Epithelial cell of prostate (primary cell): Measurements from ENCODE around the gene PTPN1.
A peak's percentile ranks its signal among the peaks of the same experiment; 100 is the strongest.
"Not testable (repeated sequence)": the region's sequence is repeated elsewhere in the genome, so short reads cannot be mapped to it uniquely, and the experiment has no call there.

ENCODE experiments used
- DNase-seq: peaks from one replicate; pipeline ENCODE4 v3.0.0-alpha.2; 2011; ENCODE audit warnings: low read depth, low spot score
- H3K27ac ChIP-seq: fragments of 450-650 bp; 2 replicates; pipeline ENCODE4 v1.5.1; 2017; ENCODE audit warnings: mild to moderate bottlenecking

The PTPN1 gene

GRCh38 chr20:50526403-50526989 is 16.3 kb downstream of the PTPN1 start:
- no peak overlapping the region for H3K27ac ChIP-seq
- no peak for DNase-seq

GRCh38 chr20:50527068-50527605 is 17.0 kb downstream of the PTPN1 start:
- no peak overlapping the region for H3K27ac ChIP-seq
- DNase-seq, result no peak

- peak overlapping the region; percentile 11 for H3K27ac ChIP-seq
- no peak for DNase-seq
Observed at GRCh38 chr20:50528129-50528528, 17.9 kb downstream of the PTPN1 start.

DNA sequence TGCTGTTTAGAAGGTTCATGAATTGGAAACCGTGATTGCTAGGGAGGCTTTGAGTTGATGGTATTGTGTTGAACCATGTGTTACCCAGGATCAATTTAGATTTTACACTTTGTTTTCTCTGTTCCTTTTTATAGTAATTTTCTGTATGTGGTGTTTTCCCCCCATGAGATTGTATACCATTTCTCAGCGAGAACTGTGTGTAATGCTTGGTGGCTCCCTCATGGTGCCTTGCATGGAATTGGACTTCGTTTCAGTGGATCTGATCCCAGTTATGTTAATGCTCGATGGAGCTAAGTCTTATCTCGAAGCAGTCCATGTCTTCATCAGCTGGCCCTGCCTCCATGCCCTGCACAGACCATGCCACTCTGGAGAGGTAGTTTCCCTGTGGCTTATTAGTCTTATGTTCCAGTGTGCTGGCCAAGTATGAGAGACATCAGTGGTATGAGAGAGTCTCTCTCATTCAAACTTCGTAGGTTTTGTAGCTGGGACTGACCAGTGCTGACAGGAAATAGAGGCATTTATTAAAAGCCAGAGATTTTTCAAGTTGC is 18.7 kb downstream of the PTPN1 start:
- H3K27ac ChIP-seq, result peak overlapping the region; percentile 11
- DNase-seq, result no peak

DNA sequence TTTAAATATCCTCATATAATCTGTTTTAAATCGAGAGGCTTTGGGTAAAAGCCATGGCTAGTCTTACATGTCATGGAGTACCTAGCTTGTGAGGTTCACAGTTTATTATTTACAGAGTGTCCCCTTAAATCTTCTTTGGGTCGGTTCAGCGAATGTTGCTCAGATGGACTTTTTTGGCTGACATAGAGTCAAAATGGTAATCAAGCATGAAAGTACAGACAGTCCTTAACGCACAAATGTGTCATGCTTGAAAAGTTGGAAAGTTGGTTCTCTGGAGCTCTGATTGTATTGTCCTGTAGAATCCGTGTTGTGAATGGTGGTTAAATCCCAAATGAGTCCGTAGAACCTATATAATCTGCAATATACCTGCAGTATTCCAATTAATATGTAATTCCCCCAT is 22.0 kb downstream of the PTPN1 start:
- H3K27ac ChIP-seq, result no peak overlapping the region
- no peak for DNase-seq

- DNase-seq, result no peak
- H3K27ac ChIP-seq, result no peak overlapping the region
Observed at GRCh38 chr20:50533061-50533460, 22.9 kb downstream of the PTPN1 start.

- H3K27ac ChIP-seq, result no peak overlapping the region
- no peak for DNase-seq
Observed at GRCh38 chr20:50533464-50533863, 23.3 kb downstream of the PTPN1 start.

DNA sequence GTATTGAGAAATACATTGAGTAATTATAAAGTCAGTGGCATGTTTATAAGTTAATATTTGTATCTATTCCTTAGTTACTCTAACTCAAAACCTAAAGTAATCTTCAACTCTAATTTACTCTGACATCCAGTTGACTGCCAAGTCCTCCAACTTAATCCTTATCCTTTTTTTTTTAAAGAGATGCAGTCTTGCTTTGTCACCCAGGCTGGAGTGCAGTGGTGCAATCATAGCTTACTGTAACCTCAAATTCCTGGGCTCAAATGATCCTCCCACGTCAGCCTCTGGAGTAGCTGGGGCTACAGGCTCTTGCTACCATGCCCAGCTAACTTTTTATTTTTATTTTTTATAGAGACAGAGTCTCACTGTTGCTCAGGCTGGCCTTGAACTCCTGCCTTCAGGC is 24.4 kb downstream of the PTPN1 start:
- no peak overlapping the region for H3K27ac ChIP-seq
- no peak for DNase-seq

GRCh38 chr20:50535162-50535561 is 25.0 kb downstream of the PTPN1 start:
- H3K27ac ChIP-seq, result no peak overlapping the region

DNA sequence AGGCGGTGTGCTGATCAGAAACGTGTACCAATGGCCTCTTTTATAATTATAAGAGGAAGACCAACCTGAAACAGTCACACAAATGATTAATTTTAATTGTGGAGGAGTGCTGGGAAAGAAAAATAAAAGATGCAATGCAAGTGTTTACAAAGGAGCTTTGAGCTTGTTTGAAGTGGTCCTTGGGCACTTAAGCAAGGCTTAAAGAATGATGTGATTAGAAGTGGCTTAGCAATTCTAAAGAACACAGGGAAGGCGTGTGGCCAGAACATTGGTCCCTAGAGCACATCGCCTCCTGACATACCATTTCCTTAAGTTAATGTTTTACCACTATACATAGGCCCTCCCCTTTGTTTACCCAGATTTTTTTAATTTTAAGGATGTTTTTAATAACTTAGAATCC is 26.1 kb downstream of the PTPN1 start:
- no peak overlapping the region for H3K27ac ChIP-seq
- no peak for DNase-seq

More at GRCh38 chr20:50535162-50535561, 25.0 kb downstream of the PTPN1 start:
- no peak for DNase-seq

DNA sequence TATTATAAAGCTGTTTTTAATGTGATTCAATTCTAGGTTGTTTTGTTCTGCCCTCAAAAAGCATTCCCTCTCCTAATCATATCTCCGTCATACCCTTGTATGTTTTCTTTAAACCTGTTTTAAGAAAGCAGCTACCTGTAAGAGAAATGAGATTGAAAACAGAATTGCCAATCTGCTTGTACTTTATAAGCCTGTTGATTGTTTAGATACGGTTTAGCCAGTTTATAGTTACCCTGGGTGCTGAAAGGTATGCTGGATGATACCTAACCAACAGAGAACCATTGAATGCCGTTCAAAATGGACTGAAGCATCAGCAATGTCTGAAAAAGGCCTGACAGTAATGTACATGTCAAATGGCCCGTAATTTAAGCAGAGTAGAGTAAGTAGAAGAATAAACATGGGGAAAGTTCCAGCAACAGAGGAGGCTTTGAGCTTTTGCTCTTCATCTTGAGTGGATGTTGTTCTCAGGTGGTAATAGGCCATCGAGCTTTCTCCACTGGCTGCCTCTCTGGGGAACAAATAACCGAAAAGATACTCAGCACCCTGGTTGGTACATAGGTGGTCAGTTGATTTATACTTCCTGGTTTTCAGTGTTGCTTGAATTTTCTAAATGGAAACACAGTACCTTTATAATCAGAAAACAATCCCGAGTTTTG is 27.5 kb downstream of the PTPN1 start:
- DNase-seq, result no peak
- H3K27ac ChIP-seq, result no peak overlapping the region

- no peak for DNase-seq
Observed at GRCh38 chr20:50538276-50538675, 28.1 kb downstream of the PTPN1 start.

DNA sequence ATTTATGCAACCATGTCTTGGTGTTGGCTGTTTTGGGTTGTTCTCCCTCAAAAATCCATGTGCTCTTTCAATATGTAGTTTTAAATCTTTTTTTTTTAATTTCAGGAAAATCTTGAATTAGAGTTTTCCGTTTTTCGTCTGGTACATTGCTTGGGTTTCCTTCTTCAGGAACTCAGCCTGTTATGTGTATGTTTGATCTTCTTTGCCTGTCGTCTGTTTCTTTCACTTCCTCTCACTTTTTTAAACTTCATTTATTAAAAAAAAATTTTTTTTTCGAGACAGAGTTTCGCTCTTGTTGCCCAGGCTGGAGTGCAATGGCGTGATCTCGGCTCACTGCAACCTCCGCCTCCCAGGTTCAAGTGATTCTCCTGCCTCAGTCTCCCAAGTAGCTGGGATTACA is 29.6 kb downstream of the PTPN1 start:
- H3K27ac ChIP-seq, DNase-seq: not testable (repeated sequence)

More at GRCh38 chr20:50538276-50538675, 28.1 kb downstream of the PTPN1 start:
- H3K27ac ChIP-seq, result no peak overlapping the region

DNA sequence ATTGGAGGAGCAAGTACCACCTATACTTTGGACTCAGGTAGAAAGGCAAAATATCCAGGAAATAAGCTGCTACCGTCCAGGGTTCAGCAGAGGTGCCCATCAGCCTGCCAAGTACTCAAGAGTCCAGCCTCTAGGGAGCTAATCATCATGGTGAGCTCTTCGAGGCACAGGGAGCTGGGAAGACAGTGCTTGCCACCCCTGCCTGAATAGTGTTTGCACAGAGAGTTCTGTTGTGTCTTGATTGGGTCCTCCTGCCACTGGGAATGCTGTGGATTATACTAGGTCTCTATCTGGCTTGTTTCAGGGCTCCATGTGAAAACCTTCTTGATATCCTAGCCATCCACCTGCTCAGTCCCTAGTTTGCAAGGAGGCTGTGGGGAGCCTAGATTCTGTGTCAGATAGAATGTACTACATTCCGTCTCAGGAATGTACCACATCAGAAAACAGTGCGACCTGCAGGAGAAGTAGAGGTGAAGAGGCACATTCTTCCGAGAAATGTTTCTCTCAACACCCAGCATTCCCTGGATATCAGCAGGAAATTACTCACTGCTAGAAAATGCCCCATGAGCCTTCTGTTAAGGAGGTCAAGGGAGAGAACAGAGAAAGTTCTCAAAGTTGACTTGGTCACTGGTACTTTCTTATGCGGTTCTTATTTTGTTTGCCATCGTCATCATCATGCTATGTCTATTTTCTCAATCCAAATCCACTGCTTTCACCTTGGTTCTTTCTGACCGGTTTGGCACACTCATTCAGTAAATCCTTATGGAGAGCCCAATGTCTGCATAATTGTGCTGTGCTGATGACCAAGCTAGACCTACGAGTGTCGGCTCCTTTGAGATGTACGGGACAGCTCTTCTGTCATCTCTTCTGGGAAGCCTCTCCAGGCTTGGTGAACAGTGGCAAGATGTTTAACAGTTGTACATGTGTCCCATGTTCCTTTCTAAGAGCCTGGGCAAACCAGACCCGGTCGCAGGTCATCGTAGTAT is 30.7 kb downstream of the PTPN1 start:
- DNase-seq, result no peak
- H3K27ac ChIP-seq, result peak overlapping the region; percentile 15

- H3K27ac ChIP-seq, result peak overlapping the region; percentile 15
- no peak for DNase-seq
Observed at GRCh38 chr20:50541606-50542041, 31.4 kb downstream of the PTPN1 start.

DNA sequence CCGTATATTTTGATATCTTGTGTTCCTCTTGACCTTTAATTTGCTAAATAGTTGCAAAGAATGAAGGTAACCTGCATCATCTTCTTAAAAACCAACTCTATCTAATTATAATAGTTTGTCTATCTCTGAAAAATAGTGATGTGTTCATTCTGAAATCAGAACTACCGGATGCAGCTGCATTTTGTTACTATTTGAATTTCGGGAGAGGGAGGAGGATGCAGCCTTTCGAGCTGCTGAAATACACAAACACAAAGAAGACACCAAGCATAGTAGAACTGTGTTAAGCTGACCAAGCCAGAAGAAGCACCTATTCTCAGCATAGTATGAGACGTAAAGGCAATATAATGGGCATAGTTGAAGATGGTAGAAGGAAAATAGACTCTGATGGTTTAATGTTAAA is 33.1 kb downstream of the PTPN1 start:
- no peak for DNase-seq
- no peak overlapping the region for H3K27ac ChIP-seq

GRCh38 chr20:50545126-50545525 is 34.9 kb downstream of the PTPN1 start:
- no peak for DNase-seq
- no peak overlapping the region for H3K27ac ChIP-seq

- DNase-seq, result no peak
- H3K27ac ChIP-seq, result no peak overlapping the region
Observed at GRCh38 chr20:50546729-50547314, 36.6 kb downstream of the PTPN1 start.

DNA sequence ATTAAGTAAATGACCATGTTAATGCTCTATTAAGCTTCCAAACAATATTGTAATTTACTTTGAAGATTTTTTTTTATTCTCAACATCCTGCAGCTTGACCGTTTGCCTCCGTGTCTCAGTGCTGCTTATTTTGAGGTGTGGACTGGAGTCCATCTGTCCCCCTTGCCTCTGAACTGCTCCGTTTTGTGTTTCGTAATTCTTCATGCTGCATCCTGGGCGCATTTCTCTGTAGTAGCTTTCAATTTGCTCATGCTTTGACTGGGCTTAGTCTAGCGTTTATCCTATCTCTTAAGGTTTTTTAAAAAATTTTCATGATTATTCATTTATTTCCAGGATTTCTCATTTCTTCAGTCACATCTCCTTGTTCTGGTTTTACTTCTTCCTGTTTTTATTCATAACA is 37.8 kb downstream of the PTPN1 start:
- no peak overlapping the region for H3K27ac ChIP-seq
- no peak for DNase-seq

DNA sequence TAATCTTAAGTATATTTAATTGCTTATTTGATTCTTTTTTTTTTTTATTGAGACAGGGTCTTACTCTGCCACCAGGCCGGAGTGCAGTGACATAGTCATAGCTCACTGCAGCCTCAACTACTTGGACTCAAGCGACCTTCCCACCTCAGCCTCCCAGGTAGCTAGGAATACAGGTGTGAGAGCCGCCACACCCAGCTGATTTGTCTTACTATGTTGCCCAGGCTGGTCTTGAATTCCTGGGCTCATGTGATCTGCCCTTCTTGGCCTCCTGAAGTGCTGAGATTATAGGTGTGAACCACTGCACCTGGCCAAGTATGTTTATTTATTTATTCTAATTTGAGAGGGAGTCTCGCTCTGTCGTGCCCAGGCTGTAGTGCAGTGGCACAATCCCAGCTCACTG is 38.2 kb downstream of the PTPN1 start:
- H3K27ac ChIP-seq, result no peak overlapping the region
- no peak for DNase-seq
